ENCODE data around the gene TAS1R3. TPM values are rescaled to one million over a fixed set of nuclear protein-coding genes. Genes with fewer than 3 reads are reported as not detected.
A peak's percentile ranks its signal among the peaks of the same experiment; 100 is the strongest.
"Not testable (repeated sequence)": the region's sequence is repeated elsewhere in the genome, so short reads cannot be mapped to it uniquely, and the experiment has no call there.

Gene TAS1R3
- total RNA-seq, 1 donor from 2014 or later = 0.39 TPM

- DNase-seq = no peak
Observed at GRCh38 chr1:1354271-1355247, 23.5 kb downstream of the TAS1R3 start.

GRCh38 chr1:1355416-1355815 lies 24.3 kb downstream of the TAS1R3 start:
- DNase-seq = no peak

- no peak for DNase-seq
Observed at GRCh38 chr1:1356166-1356795, 25.2 kb downstream of the TAS1R3 start.

- no peak for DNase-seq
Observed at GRCh38 chr1:1356796-1357401, 25.8 kb downstream of the TAS1R3 start.

- DNase-seq = peak; percentile 14
Observed at GRCh38 chr1:1357871-1358432, 26.9 kb downstream of the TAS1R3 start.

GRCh38 chr1:1358433-1359271 lies 27.6 kb downstream of the TAS1R3 start, which contains the start of gene MXRA8:
TSS of gene MXRA8 (minus strand) at chr1:1358555. CDS start at chr1:1358504, 51 bp downstream.
- DNase-seq = peak; percentile 68

- no peak for DNase-seq
Observed at GRCh38 chr1:1359308-1359663, 28.2 kb downstream of the TAS1R3 start.

GRCh38 chr1:1359664-1360468 lies 28.8 kb downstream of the TAS1R3 start:
- DNase-seq = peak; percentile 23

- peak; percentile 39 for DNase-seq
Observed at GRCh38 chr1:1360506-1361169, 29.6 kb downstream of the TAS1R3 start.

- no peak for DNase-seq
Observed at GRCh38 chr1:1361233-1361981, 30.3 kb downstream of the TAS1R3 start.

- peak; percentile 31 for DNase-seq
Observed at GRCh38 chr1:1361982-1362423, 30.9 kb downstream of the TAS1R3 start.

GRCh38 chr1:1364266-1364665 lies 33.2 kb downstream of the TAS1R3 start:
- DNase-seq = no peak

- no peak for DNase-seq
Observed at GRCh38 chr1:1365875-1366698, 35.0 kb downstream of the TAS1R3 start.

GRCh38 chr1:1366699-1367066 lies 35.6 kb downstream of the TAS1R3 start:
- DNase-seq = no peak

- no peak for DNase-seq
Observed at GRCh38 chr1:1367315-1367714, 36.2 kb downstream of the TAS1R3 start.

GRCh38 chr1:1370094-1370493 lies 39.0 kb downstream of the TAS1R3 start:
- not testable (repeated sequence) for DNase-seq

GRCh38 chr1:1370771-1371300 lies 39.8 kb downstream of the TAS1R3 start:
- no peak for DNase-seq

- no peak for DNase-seq
Observed at GRCh38 chr1:1371364-1371745, 40.3 kb downstream of the TAS1R3 start.
